ENCODE results near the gene PPP1R3D.

DNA sequence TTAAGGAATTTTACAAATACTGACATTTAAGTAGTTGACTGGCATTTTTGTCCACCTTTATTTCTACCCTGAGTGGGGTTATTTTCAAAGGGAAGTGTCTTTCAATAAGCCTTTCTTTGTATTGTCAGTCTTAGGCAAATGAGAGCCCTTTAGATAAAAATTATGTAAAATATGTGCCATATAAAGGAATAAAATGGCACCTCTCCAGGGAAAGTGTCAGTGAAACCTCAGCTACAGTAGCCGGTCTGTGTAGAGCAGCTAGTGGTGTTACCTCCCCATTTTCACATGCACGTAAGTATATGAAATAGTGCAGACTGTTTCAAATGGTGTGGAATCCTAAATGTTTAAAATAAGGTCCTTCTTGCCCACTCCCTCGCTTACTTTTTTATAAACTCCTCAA, 5.1 kb upstream of the PPP1R3D start:
- TF ChIP-seq POLR2A (IDR thresholded peaks at IDR 0.05; ENCODE audit: low read depth, low read length) = no peak
- TF ChIP-seq TAF1 (IDR thresholded peaks at IDR 0.05; ENCODE audit: borderline replicate concordance, low read depth, low read length) = no peak
